Measurements from ENCODE around the gene CENPVL3.
"Not testable (repeated sequence)": the region's sequence is repeated elsewhere in the genome, so short reads cannot be mapped to it uniquely, and the experiment has no call there.

CENPVL3 gene

DNA sequence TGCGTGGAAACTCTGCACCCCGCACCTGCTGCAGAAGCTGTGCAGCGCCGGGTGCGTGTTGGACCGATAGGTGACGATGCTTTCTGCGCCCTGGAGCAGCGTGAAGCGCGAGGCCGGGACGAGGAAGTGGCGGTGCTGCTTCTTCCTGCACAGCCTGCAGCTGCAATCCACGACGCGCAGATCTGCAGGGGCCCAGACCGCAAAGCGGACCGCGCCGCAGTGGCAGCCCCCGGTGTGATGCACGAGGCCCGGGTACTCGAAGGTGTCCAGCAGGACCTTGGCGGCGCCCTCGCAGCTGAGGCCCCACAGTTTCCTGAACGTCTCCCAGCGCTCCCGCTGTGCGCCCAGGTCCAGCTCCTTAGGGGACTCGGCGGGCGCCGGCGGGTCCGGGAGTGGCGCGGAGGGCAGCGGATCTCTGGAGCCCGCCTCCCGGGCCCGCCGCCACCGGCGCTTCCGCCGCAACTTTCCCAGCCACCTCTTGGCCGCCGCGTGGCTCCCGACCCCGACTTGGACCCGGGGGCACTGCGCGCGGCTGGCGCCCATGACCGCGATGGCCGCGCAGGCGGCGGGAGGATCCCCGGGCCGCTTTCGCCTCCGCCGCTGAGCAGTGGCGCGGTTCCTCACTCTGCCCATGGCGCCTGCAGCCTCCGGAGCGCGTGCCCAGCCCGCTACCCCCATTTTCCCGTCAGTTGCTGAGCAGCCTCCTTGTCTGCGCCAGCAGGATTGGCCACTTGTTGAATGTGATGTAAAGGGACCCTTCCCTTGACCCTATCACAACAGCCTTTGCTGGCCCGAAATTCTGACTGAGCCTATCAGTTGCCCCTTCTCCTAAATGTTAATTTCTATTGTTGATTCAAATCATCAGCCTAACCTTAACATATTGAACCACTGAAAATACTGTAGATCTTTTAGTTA, at the start of gene CENPVL3:
Gene CENPVL3 (minus strand): TSS at position 672 of the 915 bp plus-strand sequence. CDS start 39 bp downstream, at position 633.
- DNase-seq, result not testable (repeated sequence)

GRCh38 chrX:51665981-51666380, 47.3 kb upstream of the CENPVL3 start:
- no peak for DNase-seq

GRCh38 chrX:51643377-51643776, 24.7 kb upstream of the CENPVL3 start:
- DNase-seq, result no peak

DNA sequence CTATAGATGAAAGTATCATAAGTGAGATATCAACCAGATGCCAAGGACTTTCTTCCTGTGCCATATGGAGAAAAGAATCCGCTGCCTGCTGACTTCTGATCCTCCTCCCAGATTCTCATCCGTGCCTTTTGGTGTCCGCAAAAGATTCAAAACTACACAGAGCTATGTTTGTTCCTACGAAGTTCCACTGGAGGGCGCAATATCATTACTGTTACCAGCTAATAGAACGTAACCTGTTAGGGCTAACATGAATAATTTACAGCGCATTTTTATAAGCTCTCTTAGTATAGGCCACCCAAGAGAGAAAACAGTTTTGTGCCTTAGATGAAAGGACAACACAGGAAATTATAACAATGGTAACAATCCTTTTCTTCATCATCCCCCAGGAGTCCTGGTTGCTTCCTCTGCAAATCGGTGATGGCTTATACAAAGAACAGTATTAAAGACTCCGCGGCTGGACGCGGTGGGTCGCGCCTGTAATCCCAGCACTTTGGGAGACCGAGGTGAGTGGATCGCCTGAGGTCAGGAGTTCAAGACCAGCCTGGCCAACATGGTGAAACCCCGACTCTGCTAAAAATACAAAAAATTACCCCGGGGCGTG, 22.8 kb upstream of the CENPVL3 start:
- peak; percentile 12 for DNase-seq

DNA sequence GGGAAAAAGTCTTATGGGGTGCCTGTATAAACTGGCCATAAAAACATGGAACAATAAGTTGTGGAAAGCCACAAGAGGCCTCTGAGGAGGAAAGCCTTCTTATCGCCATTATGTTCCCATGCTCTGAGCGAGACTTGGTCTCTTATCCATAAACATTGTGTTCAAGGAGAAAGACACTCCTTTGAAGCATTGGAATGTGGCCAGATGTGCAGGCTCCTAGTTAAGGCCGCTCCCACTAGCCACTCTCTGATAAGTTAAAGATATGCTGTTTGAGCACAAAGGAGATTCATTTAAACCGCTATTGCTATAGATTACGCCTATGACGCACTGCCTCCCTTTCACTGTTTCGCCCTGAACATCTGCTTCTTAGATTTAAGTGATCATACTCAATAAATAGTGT, 17.8 kb upstream of the CENPVL3 start:
- not testable (repeated sequence) for DNase-seq

DNA sequence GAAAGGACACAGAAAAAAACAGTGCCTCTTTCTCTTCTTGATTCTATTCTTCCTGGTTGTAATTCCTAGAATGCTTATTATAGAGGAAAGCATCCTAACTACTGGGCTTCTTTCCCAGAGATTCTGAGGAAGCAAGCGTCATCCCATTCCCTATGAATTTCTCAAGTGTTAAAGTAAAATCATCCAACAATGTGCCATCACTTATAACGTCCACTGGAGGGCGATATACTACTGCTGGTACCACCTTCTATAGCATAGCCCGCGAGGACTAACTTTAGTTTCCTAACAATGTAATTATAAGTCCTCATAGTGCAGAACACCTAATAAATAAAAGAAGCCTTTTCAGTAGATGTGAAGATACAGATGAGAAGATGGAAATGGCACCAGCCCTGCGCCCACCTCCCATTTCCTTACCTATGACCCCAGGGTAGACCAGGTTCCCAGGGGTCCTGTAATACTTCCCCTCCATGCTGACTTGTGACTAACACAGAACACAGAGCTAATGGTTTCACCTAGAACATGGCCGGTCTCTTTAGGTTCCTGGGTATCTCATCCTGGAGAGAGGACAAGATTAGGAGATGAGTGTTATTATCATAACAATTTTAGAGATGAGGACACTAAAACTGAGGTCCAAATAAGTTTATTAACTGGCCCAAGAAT, 4.2 kb downstream of the CENPVL3 start:
- DNase-seq, result peak; percentile 24

- DNase-seq, result no peak
Observed at GRCh38 chrX:51608766-51609165, 9.9 kb downstream of the CENPVL3 start.

DNA sequence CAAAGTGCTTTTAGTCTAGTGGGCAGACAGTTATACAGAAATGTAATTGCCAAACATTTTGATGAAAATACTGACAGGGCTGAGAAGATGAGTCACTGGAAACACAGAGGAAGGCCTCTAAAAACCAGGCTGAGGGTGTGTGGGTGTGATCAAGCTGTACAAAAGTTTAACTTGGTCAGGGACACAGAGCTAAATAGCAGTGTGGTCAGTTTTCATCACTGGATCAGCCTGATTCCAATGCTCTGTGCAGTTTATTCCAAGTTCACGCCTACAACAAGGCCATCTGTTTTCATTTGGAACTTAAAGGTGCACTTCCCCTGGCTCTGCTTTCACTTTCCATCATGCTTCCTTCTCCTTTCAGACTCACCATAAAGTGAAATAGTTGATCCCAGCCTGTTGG, 10.6 kb downstream of the CENPVL3 start:
- DNase-seq, result no peak

- DNase-seq, result no peak
Observed at GRCh38 chrX:51606446-51606845, 12.3 kb downstream of the CENPVL3 start.

DNA sequence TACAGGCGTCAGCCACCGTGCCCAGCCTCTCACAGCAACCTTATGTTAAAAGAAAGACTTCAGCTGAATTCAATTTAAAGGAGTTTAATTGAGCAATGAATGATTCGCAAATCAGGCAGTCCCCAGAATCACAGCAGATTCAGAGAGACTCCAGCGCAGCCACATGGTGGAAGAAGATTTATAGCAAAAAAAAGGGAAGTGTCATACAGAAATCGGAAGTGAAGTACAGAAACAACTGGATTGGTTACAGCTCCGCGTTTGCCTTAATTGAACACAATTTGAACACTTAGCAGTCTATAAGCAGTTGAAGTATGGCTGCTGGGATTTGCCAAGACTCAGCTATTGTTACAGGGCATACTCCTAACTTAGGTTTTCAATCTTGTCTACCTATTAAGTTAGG, 19.8 kb downstream of the CENPVL3 start:
- no peak for DNase-seq

- no peak for DNase-seq
Observed at GRCh38 chrX:51571874-51572273, 46.8 kb downstream of the CENPVL3 start.

DNA sequence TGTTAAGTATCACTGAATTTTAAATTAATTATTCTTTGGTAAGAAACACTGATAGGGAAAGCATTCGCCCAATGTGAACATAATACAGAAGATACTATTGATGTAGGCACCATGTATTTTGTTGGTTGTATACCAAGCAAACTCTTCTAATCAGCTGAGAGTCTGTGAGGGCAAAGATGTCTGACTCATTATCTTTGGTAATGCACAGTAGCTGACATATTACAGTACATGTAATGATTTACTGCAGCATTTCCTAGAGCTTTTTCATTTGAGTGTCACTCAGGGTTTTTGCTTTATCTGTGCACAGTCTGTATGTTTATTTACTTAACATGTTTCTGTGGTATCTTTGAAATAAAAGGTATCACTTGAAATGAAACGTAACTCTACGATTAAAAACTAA, 49.2 kb downstream of the CENPVL3 start:
- DNase-seq, result no peak

DNA sequence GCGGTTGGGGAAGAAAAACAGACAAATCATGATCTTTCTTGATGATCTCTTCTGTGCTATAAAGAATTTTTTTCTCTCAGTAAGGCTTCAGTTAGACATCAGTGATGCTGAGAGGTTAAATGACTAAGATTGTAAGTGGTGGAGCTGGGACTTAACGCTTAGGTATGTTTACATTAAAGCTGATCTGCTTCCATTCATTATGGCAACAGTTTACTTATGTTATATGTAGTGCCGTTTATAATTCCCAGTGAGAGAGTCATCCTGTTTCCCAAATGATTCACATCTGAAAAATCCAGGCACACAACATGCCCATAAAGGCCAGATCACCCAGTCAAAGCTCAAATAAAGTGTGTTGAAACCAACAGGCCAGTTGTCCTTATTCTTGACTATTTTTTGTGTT, 50.1 kb downstream of the CENPVL3 start:
- no peak for DNase-seq

Measured in CD4-positive, alpha-beta T cell treated with Interleukin-10 for 1 hour (primary cell).